Activated B cell treated with CpG ODN at 0.5 μM for 24 hours (primary cell): ENCODE measurements around the gene KIAA0930. TPM values are rescaled to one million over a fixed set of nuclear protein-coding genes. Genes with fewer than 3 reads are reported as not detected.

Experiments
- ATAC-seq: fragments of 200-7000 bp; cut with Tn5 transposase; one replicate; pipeline ENCODE4 v1.10.0; 2021; ENCODE audit warnings: low read depth, mild to moderate bottlenecking, moderate library complexity
- CTCF ChIA-PET: fragments of 350-600 bp; sonication (Branson Sonifier 250); formaldehyde crosslinking; loops from one replicate; lab custom pipeline; 2021; ENCODE audit warnings: antibody characterized with exemption; lab: Charles Lee
- POLR2A ChIA-PET: fragments of 350-600 bp; sonication (Branson Sonifier 250); formaldehyde crosslinking; loops from one replicate; lab custom pipeline; 2021; ENCODE audit warnings: antibody characterized with exemption; lab: Charles Lee
- DNase-seq: peaks from one replicate; pipeline ENCODE4 v3.0.0; 2022
- H3K27ac Mint-ChIP-seq: one replicate; pipeline ENCODE4 v1.8.0; 2020; ENCODE audit warnings: mixed read lengths
- H3K27me3 Mint-ChIP-seq: one replicate; pipeline ENCODE4 v1.8.0; 2021; ENCODE audit warnings: mixed read lengths
- H3K36me3 Mint-ChIP-seq: one replicate; pipeline ENCODE4 v1.8.0; 2021; ENCODE audit warnings: low read depth, mixed read lengths
- H3K4me1 Mint-ChIP-seq: one replicate; pipeline ENCODE4 v1.8.0; 2021; ENCODE audit warnings: mixed read lengths
- H3K4me3 Mint-ChIP-seq: one replicate; pipeline ENCODE4 v1.8.0; 2020; ENCODE audit warnings: mild to moderate bottlenecking, mixed read lengths
- H3K9me3 Mint-ChIP-seq: one replicate; pipeline ENCODE4 v1.8.0; 2020; ENCODE audit warnings: mixed read lengths
- CTCF ChIP-seq: fragments of 200-600 bp; IDR thresholded peaks from one replicate; pipeline ENCODE4 v1.8.0; 2022; ENCODE audit warnings: antibody characterized with exemption, mild to moderate bottlenecking
- intact Hi-C: fragments of 100-400 bp; cut with micrococcal nuclease; formaldehyde crosslinking; loops from one replicate; pipeline ENCODE4 v1.15.1; 2024
- total RNA-seq: library from RNA; stranded (reverse); gene quantifications from 2 replicates; pipeline ENCODE4 v1.2.3, GENCODE V29; 2022

KIAA0930 gene
- total RNA-seq, 1 donor from 2014 or later, result 42.2 TPM

GRCh38 chr22:45273452-45274075 is 32.9 kb upstream of the KIAA0930 start:
- no peak for TF ChIP-seq CTCF
- ChIA-PET POLR2A (interaction anchor here (1.2 to 1.6 kb wide), 2 partner anchors 8 to 12 kb away, joined by 3 to 5 read pairs; partner anchors contain the start of gene UPK3A), CTCF (no interaction called here)
- H3K4me1 Mint-ChIP-seq, result peaks cover 12% of the 10 kb centered on the region
- no peak overlapping the region for H3K27ac Mint-ChIP-seq
- ATAC-seq, result no peak
- peaks cover 4% of the 10 kb centered on the region for H3K27me3 Mint-ChIP-seq
- intact Hi-C loops, result no loop called here
- no peaks in the 10 kb centered on the region for H3K9me3 Mint-ChIP-seq
- no peaks in the 10 kb centered on the region for H3K36me3 Mint-ChIP-seq
- no peak for DNase-seq
- no peak overlapping the region for H3K4me3 Mint-ChIP-seq

- ChIA-PET CTCF (interaction anchor here (1.0 kb wide), 1 partner anchor 14 kb away, joined by 3 read pairs; no protein-coding TSS in a partner anchor), POLR2A (interaction anchor here (0.6 to 1.0 kb wide), 2 partner anchors 157 to 1322 kb away, joined by 3 to 6 read pairs; no protein-coding TSS in a partner anchor)
- peaks cover 4% of the 10 kb centered on the region for H3K27me3 Mint-ChIP-seq
- H3K4me3 Mint-ChIP-seq, result no peak overlapping the region
- intact Hi-C loops, result no loop called here
- no peaks in the 10 kb centered on the region for H3K36me3 Mint-ChIP-seq
- no peak for TF ChIP-seq CTCF
- H3K9me3 Mint-ChIP-seq, result no peaks in the 10 kb centered on the region
- ATAC-seq (no peak), DNase-seq (no peak)
- H3K4me1 Mint-ChIP-seq, result peaks cover 13% of the 10 kb centered on the region
- H3K27ac Mint-ChIP-seq, result no peak overlapping the region
These were observed 31.8 kb upstream of the KIAA0930 start for GRCh38 chr22:45272498-45272897.

- no peak overlapping the region for H3K4me3 Mint-ChIP-seq
- H3K4me1 Mint-ChIP-seq, result peaks cover 13% of the 10 kb centered on the region
- ChIA-PET POLR2A (interaction anchor here (0.6 to 1.0 kb wide), 3 partner anchors 39 to 1322 kb away, joined by 3 to 6 read pairs (median 3); no protein-coding TSS in a partner anchor), CTCF (interaction anchor here (1.0 kb wide), 1 partner anchor 15 kb away, joined by 3 read pairs; no protein-coding TSS in a partner anchor)
- no peak for DNase-seq
- no peaks in the 10 kb centered on the region for H3K9me3 Mint-ChIP-seq
- no peak for ATAC-seq
- H3K36me3 Mint-ChIP-seq, result no peaks in the 10 kb centered on the region
- no peak overlapping the region for H3K27ac Mint-ChIP-seq
- TF ChIP-seq CTCF, result no peak
- peaks cover 4% of the 10 kb centered on the region for H3K27me3 Mint-ChIP-seq
- intact Hi-C loops, result no loop called here
These were observed 31.0 kb upstream of the KIAA0930 start for GRCh38 chr22:45271667-45272201.

- Mint-ChIP-seq H3K36me3 (no peaks in the 10 kb centered on the region), H3K9me3 (no peaks in the 10 kb centered on the region), H3K27me3 (peaks cover 4% of the 10 kb centered on the region), H3K4me3 (no peak overlapping the region), H3K4me1 (peaks cover 16% of the 10 kb centered on the region), H3K27ac (no peak overlapping the region)
- ChIA-PET POLR2A (interaction anchor here (0.7 kb wide), 1 partner anchor 185 kb away, joined by 3 read pairs; no protein-coding TSS in a partner anchor), CTCF (no interaction called here)
- no peak for TF ChIP-seq CTCF
- no peak for ATAC-seq
- no peak for DNase-seq
- intact Hi-C loops, result no loop called here
These were observed 29.7 kb upstream of the KIAA0930 start for GRCh38 chr22:45270095-45271020.
